GM12874 (cell line): Measurements from ENCODE around the gene NLRP2B.

Experiments used
- CTCF ChIP-seq: IDR thresholded peaks from 2 replicates; pipeline ENCODE4 v1.5.1; 2011; ENCODE audit warnings: low read depth, mild to moderate bottlenecking, control low read depth, low read length, moderate library complexity; ENCODE audit not compliant: insufficient read depth

NLRP2B gene

GRCh38 chrX:57667010-57667409 lies 13.1 kb downstream of the NLRP2B start:
- TF ChIP-seq CTCF: no peak

GRCh38 chrX:57655065-57655464 lies 25.0 kb downstream of the NLRP2B start:
- TF ChIP-seq CTCF: no peak

GRCh38 chrX:57652705-57653104 lies 27.4 kb downstream of the NLRP2B start:
- no peak for TF ChIP-seq CTCF

GRCh38 chrX:57651169-57651919 lies 28.7 kb downstream of the NLRP2B start:
- TF ChIP-seq CTCF: no peak

DNA sequence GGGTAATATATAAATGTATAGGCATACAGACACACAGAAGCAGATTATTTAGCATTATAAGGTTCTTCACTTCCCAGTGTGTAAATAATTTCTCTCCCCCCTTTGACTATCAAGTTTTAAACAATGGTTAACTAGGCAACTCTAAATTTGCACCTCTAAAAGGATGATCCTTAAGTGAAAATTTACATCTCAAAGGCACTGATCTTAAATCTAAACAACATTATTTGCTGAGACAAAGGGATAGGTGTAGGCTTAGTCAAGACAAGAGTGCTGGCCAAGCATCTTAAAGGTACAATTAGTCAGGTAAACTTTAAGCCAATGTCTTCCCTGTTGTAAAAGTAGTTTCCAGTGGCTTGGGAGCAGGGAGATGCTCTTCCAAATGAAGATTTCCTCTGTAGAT lies 33.0 kb downstream of the NLRP2B start:
- TF ChIP-seq CTCF: no peak

- no peak for TF ChIP-seq CTCF
Observed at GRCh38 chrX:57643698-57644097, 36.4 kb downstream of the NLRP2B start.

GRCh38 chrX:57641338-57641737 lies 38.7 kb downstream of the NLRP2B start:
- TF ChIP-seq CTCF: no peak
